ENCODE results near the gene PSMA4.
"Not testable (repeated sequence)": the region's sequence is repeated elsewhere in the genome, so short reads cannot be mapped to it uniquely, and the experiment has no call there.

The PSMA4 gene

DNA sequence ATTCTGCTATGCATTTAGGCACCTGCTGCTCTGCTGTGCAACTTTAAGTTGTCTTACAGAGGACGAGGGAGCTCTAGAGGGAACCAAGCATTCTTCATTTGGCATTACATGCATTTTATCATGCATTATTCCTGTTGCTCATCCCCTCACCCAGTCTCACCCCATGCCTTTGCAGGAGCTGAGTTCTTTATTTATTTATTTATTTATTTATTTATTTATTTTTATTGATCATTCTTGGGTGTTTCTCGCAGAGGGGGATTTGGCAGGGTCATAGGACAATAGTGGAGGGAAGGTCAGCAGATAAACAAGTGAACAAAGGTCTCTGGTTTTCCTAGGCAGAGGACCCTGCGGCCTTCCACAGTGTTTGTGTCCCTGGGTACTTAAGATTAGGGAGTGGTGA lies 20.2 kb upstream of the PSMA4 start:
- not testable (repeated sequence) for H3K4me2 ChIP-seq (ENCODE audit: low read length); H2BK5ac ChIP-seq (ENCODE audit: low read depth, low read length, poor library complexity); H3K79me1 ChIP-seq (ENCODE audit: low read length); H3K4me3 ChIP-seq (ENCODE audit: low read depth, low read length); H3K14ac ChIP-seq (ENCODE audit: low read length); H3K4ac ChIP-seq (ENCODE audit: low read depth, low read length); H4K8ac ChIP-seq (ENCODE audit: low read depth, low read length); H3K79me2 ChIP-seq (ENCODE audit: control insufficient read depth, insufficient read depth, low read length, poor library complexity); H3K4me1 ChIP-seq (ENCODE audit: control insufficient read depth in 1 of 2, insufficient read depth in 2 of 2, low read length in 2 of 2); H2BK120ac ChIP-seq (ENCODE audit: insufficient read depth, low read length, poor library complexity); H2BK12ac ChIP-seq (ENCODE audit: low read length); H3K27ac ChIP-seq (ENCODE audit: low read depth, low read length); H4K12ac ChIP-seq (ENCODE audit: low read depth, low read length); DNase-seq; H2AK5ac ChIP-seq (ENCODE audit: low read length); H3K27me3 ChIP-seq (ENCODE audit: insufficient read depth, low read length); H3K36me3 ChIP-seq (ENCODE audit: control insufficient read depth in 1 of 2, insufficient read depth in 2 of 2, low read length in 2 of 2); H2AFZ ChIP-seq (ENCODE audit: insufficient read depth, low read length, poor library complexity); H3K9ac ChIP-seq (ENCODE audit: low read length); H3K18ac ChIP-seq (ENCODE audit: low read length); H3K9me3 ChIP-seq (ENCODE audit: insufficient read depth, low read depth, low read length); H4K91ac ChIP-seq (ENCODE audit: low read depth, low read length); H3K23ac ChIP-seq (ENCODE audit: low read length)
- no CpG with 5 or more reads among the region's 3 CpGs for WGBS (ENCODE audit: extremely low coverage, insufficient coverage, insufficient read length)

DNA sequence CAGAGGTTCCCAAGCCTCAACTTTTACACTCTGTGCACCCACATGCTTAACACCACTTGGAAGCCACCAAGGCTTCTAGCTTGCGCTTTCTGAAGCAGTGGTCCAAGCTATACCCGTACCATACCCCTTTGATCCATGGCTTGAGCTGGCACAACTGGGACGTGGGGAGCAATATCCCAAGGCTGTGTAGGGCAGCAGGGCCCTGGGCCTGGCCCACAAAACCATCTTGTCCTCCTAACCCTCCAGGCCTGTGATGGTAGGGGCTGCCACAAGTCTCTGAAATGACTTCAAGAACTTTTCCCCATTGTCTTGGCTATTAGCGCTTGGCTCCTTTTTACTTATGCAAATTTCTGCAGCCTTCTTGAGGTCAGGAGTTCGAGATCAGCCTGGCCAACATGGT lies 16.0 kb upstream of the PSMA4 start:
- no peak overlapping the region for H3K4me3 ChIP-seq (ENCODE audit: low read depth, low read length)
- H2BK120ac ChIP-seq (ENCODE audit: insufficient read depth, low read length, poor library complexity), result no peak overlapping the region
- H3K79me1 ChIP-seq (ENCODE audit: low read length), result no peaks in the 10 kb centered on the region
- no peaks in the 10 kb centered on the region for H3K4me1 ChIP-seq (ENCODE audit: control insufficient read depth in 1 of 2, insufficient read depth in 2 of 2, low read length in 2 of 2)
- H3K18ac ChIP-seq (ENCODE audit: low read length), result no peak overlapping the region
- H3K23ac ChIP-seq (ENCODE audit: low read length), result no peak overlapping the region
- no peak overlapping the region for H3K9ac ChIP-seq (ENCODE audit: low read length)
- H3K27me3 ChIP-seq (ENCODE audit: insufficient read depth, low read length), result no peaks in the 10 kb centered on the region
- H3K9me3 ChIP-seq (ENCODE audit: insufficient read depth, low read depth, low read length), result peaks cover 5% of the 10 kb centered on the region
- no peaks in the 10 kb centered on the region for H3K79me2 ChIP-seq (ENCODE audit: control insufficient read depth, insufficient read depth, low read length, poor library complexity)
- H2AK5ac ChIP-seq (ENCODE audit: low read length), result no peak overlapping the region
- no peak overlapping the region for H3K4ac ChIP-seq (ENCODE audit: low read depth, low read length)
- H4K91ac ChIP-seq (ENCODE audit: low read depth, low read length), result no peak overlapping the region
- H3K14ac ChIP-seq (ENCODE audit: low read length), result no peak overlapping the region
- no peak overlapping the region for H4K8ac ChIP-seq (ENCODE audit: low read depth, low read length)
- H3K27ac ChIP-seq (ENCODE audit: low read depth, low read length), result no peak overlapping the region
- H2BK12ac ChIP-seq (ENCODE audit: low read length), result no peak overlapping the region
- DNase-seq, result no peak
- H2BK5ac ChIP-seq (ENCODE audit: low read depth, low read length, poor library complexity), result no peak overlapping the region
- H2AFZ ChIP-seq (ENCODE audit: insufficient read depth, low read length, poor library complexity), result no peak overlapping the region
- no peaks in the 10 kb centered on the region for H3K36me3 ChIP-seq (ENCODE audit: control insufficient read depth in 1 of 2, insufficient read depth in 2 of 2, low read length in 2 of 2)
- no peak overlapping the region for H3K4me2 ChIP-seq (ENCODE audit: low read length)
- WGBS (ENCODE audit: extremely low coverage, insufficient coverage, insufficient read length), result no CpG with 5 or more reads among the region's 5 CpGs
- no peak overlapping the region for H4K12ac ChIP-seq (ENCODE audit: low read depth, low read length)

DNA sequence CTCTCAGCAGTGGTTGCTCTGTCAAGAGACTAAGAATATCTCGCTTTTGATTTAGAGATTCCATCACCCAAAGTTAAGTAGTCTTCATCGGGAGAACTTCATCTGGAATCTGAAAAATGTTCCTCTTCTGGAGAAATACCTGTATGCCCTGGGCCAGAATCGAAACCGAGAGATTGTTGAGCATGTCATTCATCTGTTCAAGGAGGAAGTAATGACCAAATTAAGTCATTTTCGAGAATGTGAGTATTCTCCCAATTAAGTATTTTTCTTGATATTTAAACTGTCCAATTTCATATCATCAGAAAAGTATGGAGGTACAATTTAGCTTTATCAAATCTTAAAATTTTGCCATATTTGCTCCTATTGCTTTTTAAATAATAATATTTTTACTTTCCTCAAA lies 12.9 kb upstream of the PSMA4 start:
- Histone ChIP-seq H2AK5ac (ENCODE audit: low read length) (no peak overlapping the region), H3K4ac (ENCODE audit: low read depth, low read length) (no peak overlapping the region), H2BK5ac (ENCODE audit: low read depth, low read length, poor library complexity) (no peak overlapping the region), H2AFZ (ENCODE audit: insufficient read depth, low read length, poor library complexity) (no peak overlapping the region), H3K36me3 (ENCODE audit: control insufficient read depth in 1 of 2, insufficient read depth in 2 of 2, low read length in 2 of 2) (no peaks in the 10 kb centered on the region), H3K23ac (ENCODE audit: low read length) (no peak overlapping the region), H3K27me3 (ENCODE audit: insufficient read depth, low read length) (no peaks in the 10 kb centered on the region), H3K9ac (ENCODE audit: low read length) (no peak overlapping the region), H3K79me2 (ENCODE audit: control insufficient read depth, insufficient read depth, low read length, poor library complexity) (no peaks in the 10 kb centered on the region), H3K18ac (ENCODE audit: low read length) (no peak overlapping the region), H3K14ac (ENCODE audit: low read length) (no peak overlapping the region), H3K4me3 (ENCODE audit: low read depth, low read length) (no peak overlapping the region), H3K27ac (ENCODE audit: low read depth, low read length) (no peak overlapping the region), H3K4me2 (ENCODE audit: low read length) (no peak overlapping the region), H3K79me1 (ENCODE audit: low read length) (no peaks in the 10 kb centered on the region), H4K8ac (ENCODE audit: low read depth, low read length) (no peak overlapping the region), H3K9me3 (ENCODE audit: insufficient read depth, low read depth, low read length) (peaks cover 5% of the 10 kb centered on the region), H4K91ac (ENCODE audit: low read depth, low read length) (no peak overlapping the region), H2BK12ac (ENCODE audit: low read length) (no peak overlapping the region), H2BK120ac (ENCODE audit: insufficient read depth, low read length, poor library complexity) (no peak overlapping the region), H4K12ac (ENCODE audit: low read depth, low read length) (no peak overlapping the region), H3K4me1 (ENCODE audit: control insufficient read depth in 1 of 2, insufficient read depth in 2 of 2, low read length in 2 of 2) (no peaks in the 10 kb centered on the region)
- no CpG with 5 or more reads among the region's 5 CpGs for WGBS (ENCODE audit: extremely low coverage, insufficient coverage, insufficient read length)
- peak in 1 of 2 donors; percentile 31 for DNase-seq

DNA sequence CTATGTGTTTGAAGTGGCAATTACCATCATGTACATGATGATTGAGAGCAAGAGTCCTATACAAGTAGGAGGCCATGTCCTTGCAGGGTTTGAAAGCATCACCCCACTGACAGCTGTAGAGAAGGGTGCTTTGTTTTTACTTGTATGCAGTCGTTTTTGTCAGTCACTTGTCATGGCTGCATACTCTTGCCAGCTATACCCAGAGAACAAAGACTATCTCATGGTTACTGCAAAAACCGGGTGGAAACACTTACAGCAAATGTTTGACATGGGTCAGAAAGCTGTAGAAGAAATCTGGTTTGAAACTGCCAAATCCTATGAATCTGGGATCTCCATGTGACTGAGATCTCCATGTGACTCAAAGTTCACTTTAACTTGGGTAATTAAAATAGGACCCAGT lies 6.9 kb upstream of the PSMA4 start:
- H3K14ac ChIP-seq (ENCODE audit: low read length), result no peak overlapping the region
- no peak overlapping the region for H3K4me3 ChIP-seq (ENCODE audit: low read depth, low read length)
- no peak overlapping the region for H2AK5ac ChIP-seq (ENCODE audit: low read length)
- H3K4me1 ChIP-seq (ENCODE audit: control insufficient read depth in 1 of 2, insufficient read depth in 2 of 2, low read length in 2 of 2), result no peaks in the 10 kb centered on the region
- H2AFZ ChIP-seq (ENCODE audit: insufficient read depth, low read length, poor library complexity), result no peak overlapping the region
- no peak for DNase-seq
- H2BK120ac ChIP-seq (ENCODE audit: insufficient read depth, low read length, poor library complexity), result no peak overlapping the region
- H3K27me3 ChIP-seq (ENCODE audit: insufficient read depth, low read length), result no peaks in the 10 kb centered on the region
- no peak overlapping the region for H3K18ac ChIP-seq (ENCODE audit: low read length)
- no CpG with 5 or more reads among the region's 2 CpGs for WGBS (ENCODE audit: extremely low coverage, insufficient coverage, insufficient read length)
- H3K79me2 ChIP-seq (ENCODE audit: control insufficient read depth, insufficient read depth, low read length, poor library complexity), result no peaks in the 10 kb centered on the region
- no peaks in the 10 kb centered on the region for H3K79me1 ChIP-seq (ENCODE audit: low read length)
- H3K27ac ChIP-seq (ENCODE audit: low read depth, low read length), result no peak overlapping the region
- H4K8ac ChIP-seq (ENCODE audit: low read depth, low read length), result no peak overlapping the region
- H2BK5ac ChIP-seq (ENCODE audit: low read depth, low read length, poor library complexity), result no peak overlapping the region
- no peak overlapping the region for H4K12ac ChIP-seq (ENCODE audit: low read depth, low read length)
- no peak overlapping the region for H2BK12ac ChIP-seq (ENCODE audit: low read length)
- H3K9ac ChIP-seq (ENCODE audit: low read length), result no peak overlapping the region
- H3K4me2 ChIP-seq (ENCODE audit: low read length), result no peak overlapping the region
- no peaks in the 10 kb centered on the region for H3K36me3 ChIP-seq (ENCODE audit: control insufficient read depth in 1 of 2, insufficient read depth in 2 of 2, low read length in 2 of 2)
- no peak overlapping the region for H4K91ac ChIP-seq (ENCODE audit: low read depth, low read length)
- no peak overlapping the region for H3K4ac ChIP-seq (ENCODE audit: low read depth, low read length)
- no peaks in the 10 kb centered on the region for H3K9me3 ChIP-seq (ENCODE audit: insufficient read depth, low read depth, low read length)
- H3K23ac ChIP-seq (ENCODE audit: low read length), result peak overlapping the region; percentile 80
